Measurements from ENCODE around the gene OSTF1.

The OSTF1 gene

DNA sequence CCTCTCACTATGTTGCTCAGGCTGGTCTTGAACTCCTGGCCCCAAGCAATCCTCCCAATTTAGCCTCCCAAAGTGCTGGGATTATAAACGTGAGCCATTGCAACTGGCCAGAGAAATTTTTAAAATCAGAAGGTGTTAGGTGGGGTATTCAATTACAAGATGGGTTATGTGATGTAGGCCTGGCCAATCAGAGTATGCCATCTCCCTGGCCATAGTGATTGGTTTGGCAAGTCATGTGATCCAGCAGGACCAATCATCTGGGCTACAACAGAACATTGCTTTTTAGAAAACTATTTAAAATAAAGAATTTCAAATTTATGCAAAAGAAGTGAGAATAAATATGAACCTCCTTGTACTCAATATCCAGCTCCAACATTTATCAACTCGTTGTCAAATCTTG is 22.8 kb upstream of the OSTF1 start:
- in situ Hi-C loops (cut with HindIII; ENCODE audit: low sequenced_read_pairs), result no loop called here
- TF ChIP-seq, protein P1, sequence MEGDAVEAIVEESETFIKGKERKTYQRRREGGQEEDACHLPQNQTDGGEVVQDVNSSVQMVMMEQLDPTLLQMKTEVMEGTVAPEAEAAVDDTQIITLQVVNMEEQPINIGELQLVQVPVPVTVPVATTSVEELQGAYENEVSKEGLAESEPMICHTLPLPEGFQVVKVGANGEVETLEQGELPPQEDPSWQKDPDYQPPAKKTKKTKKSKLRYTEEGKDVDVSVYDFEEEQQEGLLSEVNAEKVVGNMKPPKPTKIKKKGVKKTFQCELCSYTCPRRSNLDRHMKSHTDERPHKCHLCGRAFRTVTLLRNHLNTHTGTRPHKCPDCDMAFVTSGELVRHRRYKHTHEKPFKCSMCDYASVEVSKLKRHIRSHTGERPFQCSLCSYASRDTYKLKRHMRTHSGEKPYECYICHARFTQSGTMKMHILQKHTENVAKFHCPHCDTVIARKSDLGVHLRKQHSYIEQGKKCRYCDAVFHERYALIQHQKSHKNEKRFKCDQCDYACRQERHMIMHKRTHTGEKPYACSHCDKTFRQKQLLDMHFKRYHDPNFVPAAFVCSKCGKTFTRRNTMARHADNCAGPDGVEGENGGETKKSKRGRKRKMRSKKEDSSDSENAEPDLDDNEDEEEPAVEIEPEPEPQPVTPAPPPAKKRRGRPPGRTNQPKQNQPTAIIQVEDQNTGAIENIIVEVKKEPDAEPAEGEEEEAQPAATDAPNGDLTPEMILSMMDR (IDR thresholded peaks at IDR 0.05; ENCODE audit: low read depth, low read length), result no peak
- H3K4me3 ChIP-seq (ENCODE audit: low read depth, low read length), result no peak overlapping the region
- DNase-seq (ENCODE audit: low read depth, low spot score), result no peak

DNA sequence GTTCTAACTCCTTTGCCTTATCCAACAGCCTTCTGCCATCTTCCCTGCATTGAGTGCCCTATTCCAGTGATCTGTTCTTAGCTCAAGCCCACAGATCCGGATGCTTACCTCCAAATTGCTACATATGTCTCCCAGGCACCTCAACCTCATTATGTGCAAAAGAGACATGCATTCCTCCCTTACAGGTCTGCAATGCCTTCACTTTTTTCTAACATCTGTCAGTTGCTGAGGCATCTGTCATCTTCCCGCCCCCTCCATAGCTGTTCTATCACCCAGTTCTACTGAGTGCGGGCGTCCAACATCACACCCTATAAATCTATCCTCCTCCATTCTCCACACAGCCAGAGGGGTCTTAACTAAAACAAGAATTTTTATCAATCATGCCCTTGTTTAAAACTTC is 20.4 kb upstream of the OSTF1 start:
- no peak overlapping the region for H3K4me3 ChIP-seq (ENCODE audit: low read depth, low read length)
- no peak for DNase-seq (ENCODE audit: low read depth, low spot score)
- in situ Hi-C loops (cut with HindIII; ENCODE audit: low sequenced_read_pairs), result no loop called here
- TF ChIP-seq, protein P1 (IDR thresholded peaks at IDR 0.05; ENCODE audit: low read depth, low read length), result no peak

- no peak for DNase-seq (ENCODE audit: low read depth, low spot score)
- H3K4me3 ChIP-seq (ENCODE audit: low read depth, low read length), result no peak overlapping the region
- TF ChIP-seq, protein P1 (IDR thresholded peaks at IDR 0.05; ENCODE audit: low read depth, low read length), result no peak
- in situ Hi-C loops (cut with HindIII; ENCODE audit: low sequenced_read_pairs), result no loop called here
These were observed 19.1 kb upstream of the OSTF1 start for GRCh38 chr9:75069171-75069570.

DNA sequence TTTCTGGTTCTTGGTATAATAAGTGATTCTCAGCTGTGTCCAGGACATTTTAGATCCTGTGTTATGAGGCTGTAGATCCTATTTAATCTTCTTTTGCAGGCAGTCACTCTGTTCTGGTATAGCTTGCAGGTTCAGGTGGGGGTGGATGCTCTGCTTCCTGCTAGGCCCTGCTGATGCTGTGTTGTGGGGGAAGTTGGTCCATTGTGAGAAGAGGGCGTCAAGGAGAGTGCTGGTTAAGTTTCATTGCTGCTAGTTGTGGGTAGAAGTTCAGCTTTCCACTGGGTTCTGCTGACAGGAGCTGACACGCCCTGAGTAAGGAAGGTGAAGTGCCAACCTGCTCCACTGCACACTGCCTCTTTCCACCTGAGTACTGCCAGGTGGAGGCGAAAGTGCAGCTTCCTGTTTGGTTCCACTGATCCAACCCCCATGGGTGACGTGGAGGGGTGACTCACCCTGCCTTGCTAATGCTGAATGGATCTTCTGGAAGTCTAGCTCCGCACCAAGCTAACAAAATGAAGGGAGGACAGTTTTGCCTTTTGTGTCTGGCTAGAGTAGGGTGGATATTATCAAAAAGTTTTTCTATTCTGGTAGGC is 16.7 kb upstream of the OSTF1 start:
- in situ Hi-C loops (cut with HindIII; ENCODE audit: low sequenced_read_pairs), result no loop called here
- H3K4me3 ChIP-seq (ENCODE audit: low read depth, low read length), result no peak overlapping the region
- no peak for DNase-seq (ENCODE audit: low read depth, low spot score)
- TF ChIP-seq, protein P1 (IDR thresholded peaks at IDR 0.05; ENCODE audit: low read depth, low read length), result no peak

DNA sequence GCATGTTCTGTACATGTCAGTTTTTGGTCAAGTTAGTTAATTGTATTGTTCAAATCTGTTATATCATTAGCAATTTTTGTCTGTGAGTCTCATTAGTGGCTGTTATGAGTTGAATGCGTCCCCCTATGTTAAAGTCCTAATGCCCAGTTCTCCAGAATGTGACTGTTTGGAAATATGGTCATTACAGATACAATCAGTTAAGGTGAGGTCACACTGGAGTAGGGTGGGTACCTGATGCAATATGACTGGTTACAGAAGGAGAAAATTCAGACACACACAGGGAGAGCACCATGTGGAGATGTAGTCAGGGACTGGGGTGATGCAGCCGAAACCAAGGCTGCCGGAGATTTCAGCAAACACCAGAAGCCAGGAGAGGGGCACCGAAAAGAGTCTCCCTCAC is 15.4 kb upstream of the OSTF1 start:
- in situ Hi-C loops (cut with HindIII; ENCODE audit: low sequenced_read_pairs), result no loop called here
- H3K4me3 ChIP-seq (ENCODE audit: low read depth, low read length), result no peak overlapping the region
- TF ChIP-seq, protein P1 (IDR thresholded peaks at IDR 0.05; ENCODE audit: low read depth, low read length), result no peak
- DNase-seq (ENCODE audit: low read depth, low spot score), result no peak

GRCh38 chr9:75081632-75082031 is 6.7 kb upstream of the OSTF1 start:
- in situ Hi-C loops (cut with HindIII; ENCODE audit: low sequenced_read_pairs), result no loop called here
- no peak for DNase-seq (ENCODE audit: low read depth, low spot score)
- no peak overlapping the region for H3K4me3 ChIP-seq (ENCODE audit: low read depth, low read length)
- TF ChIP-seq, protein P1 (IDR thresholded peaks at IDR 0.05; ENCODE audit: low read depth, low read length), result no peak

Data from astrocyte of the spinal cord (primary cell).